ENCODE results near the gene LYSET.
A peak's percentile ranks its signal among the peaks of the same experiment; 100 is the strongest.
"Not testable (repeated sequence)": the region's sequence is repeated elsewhere in the genome, so short reads cannot be mapped to it uniquely, and the experiment has no call there.

LYSET gene

GRCh38 chr14:93230539-93230938, 45.4 kb downstream of the LYSET start:
- DNase-seq = no peak

- DNase-seq = peak; percentile 47
Observed at GRCh38 chr14:93231129-93231979, 46.2 kb downstream of the LYSET start.

- DNase-seq = no peak
Observed at GRCh38 chr14:93232159-93232558, 47.0 kb downstream of the LYSET start.

- DNase-seq = not testable (repeated sequence)
Observed at GRCh38 chr14:93233078-93233477, 48.0 kb downstream of the LYSET start.

- no peak for DNase-seq
Observed at GRCh38 chr14:93234798-93235197, 49.7 kb downstream of the LYSET start.

All from hematopoietic multipotent progenitor cell treated with erythropoietin and hydrocortisone succinate and interleukin-3 and kit ligand, for 6 days (in vitro differentiated cells).